HG03064 (cell line): ENCODE measurements around the gene TMC1.

ENCODE experiments used
- ATAC-seq: cut with Tn5 transposase; IDR thresholded peaks from one replicate; pipeline ENCODE4 v1.9.1; 2021; ENCODE audit warnings: low read depth; ENCODE audit not compliant: unreplicated experiment

TMC1 gene

GRCh38 chr9:72600671-72601070, 79.3 kb downstream of the TMC1 start:
- no peak for ATAC-seq

- no peak for ATAC-seq
Measured at GRCh38 chr9:72601615-72602014, 80.2 kb downstream of the TMC1 start.

- no peak for ATAC-seq
Measured at GRCh38 chr9:72612449-72612848, 91.0 kb downstream of the TMC1 start.

- ATAC-seq, result no peak
Measured at GRCh38 chr9:72614067-72614466, 92.7 kb downstream of the TMC1 start.

GRCh38 chr9:72615931-72616330, 94.5 kb downstream of the TMC1 start:
- no peak for ATAC-seq

GRCh38 chr9:72618811-72619210, 97.4 kb downstream of the TMC1 start:
- ATAC-seq, result no peak

GRCh38 chr9:72622186-72622585, 100.8 kb downstream of the TMC1 start:
- ATAC-seq, result no peak

- ATAC-seq, result no peak
Measured at GRCh38 chr9:72623156-72623555, 101.7 kb downstream of the TMC1 start.

- no peak for ATAC-seq
Measured at GRCh38 chr9:72627147-72627546, 105.7 kb downstream of the TMC1 start.

- ATAC-seq, result no peak
Measured at GRCh38 chr9:72627956-72628540, 106.6 kb downstream of the TMC1 start.

- ATAC-seq, result no peak
Measured at GRCh38 chr9:72633966-72634365, 112.6 kb downstream of the TMC1 start.

GRCh38 chr9:72635197-72635596, 113.8 kb downstream of the TMC1 start:
- no peak for ATAC-seq

- no peak for ATAC-seq
Measured at GRCh38 chr9:72636621-72637020, 115.2 kb downstream of the TMC1 start.

GRCh38 chr9:72643651-72644050, 122.2 kb downstream of the TMC1 start:
- ATAC-seq, result no peak

GRCh38 chr9:72646061-72646460, 124.7 kb downstream of the TMC1 start:
- ATAC-seq, result no peak

GRCh38 chr9:72648324-72649126, 127.1 kb downstream of the TMC1 start:
- ATAC-seq, result no peak

- no peak for ATAC-seq
Measured at GRCh38 chr9:72649127-72649442, 127.7 kb downstream of the TMC1 start.

- no peak for ATAC-seq
Measured at GRCh38 chr9:72650206-72650605, 128.8 kb downstream of the TMC1 start.

GRCh38 chr9:72656021-72656420, 134.6 kb downstream of the TMC1 start:
- ATAC-seq, result no peak

GRCh38 chr9:72657023-72657422, 135.6 kb downstream of the TMC1 start:
- ATAC-seq, result no peak

GRCh38 chr9:72658703-72659102, 137.3 kb downstream of the TMC1 start:
- no peak for ATAC-seq

GRCh38 chr9:72661401-72662135, 140.2 kb downstream of the TMC1 start:
- no peak for ATAC-seq
